Heart left ventricle (tissue), 16 donors: ENCODE measurements around the gene CYTH1. TPM values are rescaled to one million over a fixed set of nuclear protein-coding genes. Genes with fewer than 3 reads are reported as not detected.

Experiments used
- ATAC-seq, 4 donors: fragments of 200-7000 bp; cut with Tn5 transposase; one replicate each; pipeline ENCODE4 v1.9.1; 2020 to 2022; ENCODE audit warnings: moderate library complexity in 4 of 4, mild to moderate bottlenecking in 3 of 4, moderate number of reproducible peaks in 1 of 4
- DNase-seq, 5 donors: peaks; one replicate each; pipeline ENCODE4 v3.0.0-alpha.2; 2020
- H3K27ac ChIP-seq, 12 donors: fragments of 200-600 bp; sonication (generic) in 4 of 12; one replicate each; pipeline versions ENCODE4 v1.5.0 to v1.8.0; 2016 to 2022; ENCODE audit warnings: mild to moderate bottlenecking in 2 of 12
- H3K27me3 ChIP-seq, 9 donors: fragments of 200-600 bp; sonication (generic) in 2 of 9; one replicate each; pipeline versions ENCODE4 v1.5.1 to v1.8.0; 2016 to 2022; ENCODE audit warnings: mild to moderate bottlenecking in 3 of 9
- H3K36me3 ChIP-seq, 9 donors: fragments of 200-600 bp; sonication (generic) in 2 of 9; one replicate each; pipeline versions ENCODE4 v1.5.0 to v1.8.0; 2018 to 2022; ENCODE audit warnings: mild to moderate bottlenecking in 2 of 9
- H3K4me1 ChIP-seq, 12 donors: fragments of 200-600 bp; sonication (generic) in 4 of 12; one replicate each; pipeline versions ENCODE4 v1.5.0 to v1.8.0; 2016 to 2022; ENCODE audit warnings: mild to moderate bottlenecking in 3 of 12
- H3K4me3 ChIP-seq, 12 donors: fragments of 200-600 bp; sonication (generic) in 4 of 12; one replicate each; pipeline versions ENCODE4 v1.5.0 to v1.8.0; 2017 to 2022; ENCODE audit warnings: mild to moderate bottlenecking in 9 of 12, moderate library complexity in 4 of 12
- H3K9me3 ChIP-seq, 12 donors: fragments of 200-600 bp; sonication (generic) in 4 of 12; one replicate each; pipeline versions ENCODE4 v1.5.0 to v1.8.0; 2016 to 2022; ENCODE audit warnings: mild to moderate bottlenecking in 1 of 12
- POLR2A ChIP-seq, 2 donors: fragments of 450-650 bp; IDR thresholded peaks; one replicate each; pipeline ENCODE4 v1.6.1; 2017; ENCODE audit warnings: antibody characterized with exemption in 2 of 2, mild to moderate bottlenecking in 2 of 2, moderate library complexity in 2 of 2
- WGBS, 4 donors: extraction: QIAGEN DNeasy Blood & Tissue Kit in 2 of 4; methylation state at CpG; one replicate each; pipeline versions ENCODE4 v1.1.5 to v1.1.7; 2013 to 2018; 5-methylcytosine and 5-hydroxymethylcytosine counted together
- intact Hi-C, 10 donors: fragments of 100-400 bp; cut with DNase I; formaldehyde crosslinking; loops; one replicate each; pipeline versions ENCODE4 v1.11.1 to v1.14.2; 2022
- polyA plus RNA-seq, 2 donors: library from polyadenylated mRNA; stranded (reverse); fragments of 200-250 nt; gene quantifications; one replicate each; pipeline ENCODE4 v1.2.3, GENCODE V29; 2013
- total RNA-seq, 9 donors: library from RNA; depleted of rRNA in 2 of 9; stranded (reverse); fragments of >200 nt in 2 of 9; fragmentation: NEBNext Ultra II Directional in 3 of 9; extraction: Animal tissue kit (Norgen Biotek cat#: 25700) in 3 of 9; gene quantifications; one replicate each; pipeline versions ENCODE4 v1.1.0 to v1.2.4, GENCODE V29; 2016 to 2023
- TF ChIP-seq, protein P1 (sequence below), 12 donors: fragments of 200-600 bp; sonication (generic) in 4 of 12; IDR thresholded peaks; one replicate each; pipeline versions ENCODE4 v1.5.0 to v1.8.0; 2018 to 2022; ENCODE audit warnings: antibody characterized with exemption in 12 of 12, mild to moderate bottlenecking in 5 of 12
- donor health status: ischemic (EF 13 %, LVEDD 7.1; RV severe dilation, severe dysfunction).
- donor health status: healthy with polysubstance abuse.
- donor health status: DM: no; HTN: yes; CAD: no.
- donor health status: DM: no; HTN: no; CAD: no.
- donor health status: ischemic (EF 25% LVEDD 6.9; RV normal size, moderate dysfunction).
- donor health status: ischemic (EF 25% LVEDD 5.7; RV mildly dilated, moderate dysfunction).
- donor health status: healthy.
- donor health status: DM: yes; HTN: yes; CAD: no.
- donor health status: ischemic (EF 35%, LVEDD 5.7; RV mildly dilated, moderate dysfunction).
- donor health status: nonischemic (EF 11% LVEDD 7.7; RV severe dilation, severe dysfunction).
- donor health status: DM: yes; HTN: yes; CAD: no.
- donor health status: PGD.
- donor health status: ischemic (EF 29% LVEDD 5.4; RV normal size, mild dysfunction).
- donor health status: nonischemic (EF 23%, LVEDD 6.1; RV moderate dilation, normal function).

Gene CYTH1
- total and polyA plus RNA-seq, 11 donors: 20.0 to 59.1 (median 30.9) TPM

DNA sequence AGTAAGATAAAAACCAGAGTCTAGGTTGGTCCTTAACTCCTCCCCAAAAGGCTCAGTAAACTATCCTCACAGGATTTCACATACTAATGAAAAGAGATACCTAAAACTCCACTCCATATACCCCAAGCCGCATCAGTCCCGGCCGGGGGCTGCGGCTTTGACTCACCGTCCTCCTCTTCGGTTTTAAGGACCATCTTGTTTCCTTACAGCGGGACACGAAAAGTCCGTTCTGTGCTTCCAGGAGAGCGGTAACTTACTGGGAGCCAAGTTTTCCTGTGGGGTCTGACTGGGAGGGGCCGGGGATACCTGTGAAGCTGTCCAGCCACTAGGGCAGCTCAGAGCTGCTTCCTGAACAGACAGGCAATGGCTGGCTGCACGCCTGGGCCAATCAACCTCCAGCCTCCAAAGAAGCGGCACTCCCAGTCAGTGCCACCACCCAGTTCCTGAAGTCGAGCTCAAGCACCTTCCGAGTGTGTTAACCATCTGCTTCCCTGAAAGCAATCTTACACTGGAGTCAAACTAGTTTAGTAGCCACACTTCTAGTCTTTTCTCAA lies 45.5 kb downstream of the CYTH1 start:
- H3K4me3 ChIP-seq: peak overlapping the region; percentile 25 to 68 (median 56)
- H3K4me1 ChIP-seq: peaks cover 0 to 100% (median 74%) of the 10 kb centered on the region in 12 donors
- DNase-seq: peak; percentile 81 to 88 (median 84)
- H3K27ac ChIP-seq: peak overlapping the region; percentile 66 to 94 (median 86)
- TF ChIP-seq POLR2A (IDR thresholded peaks at IDR 0.05): peak in 1 of 2 donors; percentile 42
- TF ChIP-seq, protein P1, sequence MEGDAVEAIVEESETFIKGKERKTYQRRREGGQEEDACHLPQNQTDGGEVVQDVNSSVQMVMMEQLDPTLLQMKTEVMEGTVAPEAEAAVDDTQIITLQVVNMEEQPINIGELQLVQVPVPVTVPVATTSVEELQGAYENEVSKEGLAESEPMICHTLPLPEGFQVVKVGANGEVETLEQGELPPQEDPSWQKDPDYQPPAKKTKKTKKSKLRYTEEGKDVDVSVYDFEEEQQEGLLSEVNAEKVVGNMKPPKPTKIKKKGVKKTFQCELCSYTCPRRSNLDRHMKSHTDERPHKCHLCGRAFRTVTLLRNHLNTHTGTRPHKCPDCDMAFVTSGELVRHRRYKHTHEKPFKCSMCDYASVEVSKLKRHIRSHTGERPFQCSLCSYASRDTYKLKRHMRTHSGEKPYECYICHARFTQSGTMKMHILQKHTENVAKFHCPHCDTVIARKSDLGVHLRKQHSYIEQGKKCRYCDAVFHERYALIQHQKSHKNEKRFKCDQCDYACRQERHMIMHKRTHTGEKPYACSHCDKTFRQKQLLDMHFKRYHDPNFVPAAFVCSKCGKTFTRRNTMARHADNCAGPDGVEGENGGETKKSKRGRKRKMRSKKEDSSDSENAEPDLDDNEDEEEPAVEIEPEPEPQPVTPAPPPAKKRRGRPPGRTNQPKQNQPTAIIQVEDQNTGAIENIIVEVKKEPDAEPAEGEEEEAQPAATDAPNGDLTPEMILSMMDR (IDR thresholded peaks at IDR 0.05): peak in 4 of 12 donors; percentile 4 to 24 (median 22)
- ATAC-seq: peak; percentile 83 to 89 (median 88)
- intact Hi-C loops: loop anchor here in 2 of 10 donors (5.0 kb wide), 1 partner anchor 46 kb away; the partner anchor contains the start of gene CYTH1 (in 2 of the 2)
- H3K36me3 ChIP-seq: peaks cover 0 to 4% (median 0%) of the 10 kb centered on the region in 9 donors
- H3K27me3 ChIP-seq: no peaks in the 10 kb centered on the region
- no peaks in the 10 kb centered on the region for H3K9me3 ChIP-seq
- 34 to 51% (median 42%) methylated on average over 15 of the region's 15 CpGs for WGBS, 4 donors

DNA sequence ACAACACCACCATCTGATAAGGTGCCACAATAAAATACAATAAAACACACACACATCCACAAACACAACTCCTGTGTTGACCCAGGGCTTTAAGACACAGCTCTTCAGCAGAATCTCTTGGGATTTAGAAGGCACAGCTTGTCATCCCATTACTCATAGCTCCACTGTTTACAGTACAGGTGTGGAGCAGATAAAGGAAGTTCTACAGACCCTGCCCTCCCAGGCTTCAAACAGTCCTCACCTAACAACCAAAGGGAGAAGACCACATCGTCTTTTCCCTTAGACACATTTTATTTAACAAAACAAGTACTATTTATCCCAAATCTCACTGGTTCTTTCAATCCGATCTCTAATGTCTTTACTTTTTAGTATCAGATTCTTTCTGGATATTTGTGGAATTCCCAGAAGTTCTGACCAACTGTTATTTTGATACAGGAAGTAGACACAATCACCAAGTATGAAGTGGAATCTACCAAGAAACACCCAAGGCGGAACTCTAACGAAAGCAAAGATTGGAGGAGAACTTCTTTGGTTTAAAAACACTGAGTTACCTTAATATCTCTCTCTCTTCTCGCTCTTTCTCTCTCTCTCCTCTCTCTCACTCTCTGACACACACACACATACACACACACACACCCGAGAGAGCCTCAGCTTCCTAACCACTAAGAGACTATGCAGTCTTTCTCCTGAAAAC lies 46.1 kb downstream of the CYTH1 start:
- DNase-seq (no peak), ATAC-seq (peak in 1 of 4 donors; percentile 26)
- TF ChIP-seq, protein P1 (IDR thresholded peaks at IDR 0.05): no peak
- TF ChIP-seq POLR2A (IDR thresholded peaks at IDR 0.05): no peak
- peaks cover 0 to 4% (median 0%) of the 10 kb centered on the region in 9 donors for H3K36me3 ChIP-seq
- peak overlapping the region; percentile 66 to 94 (median 86) for H3K27ac ChIP-seq
- H3K4me1 ChIP-seq: peaks cover 0 to 100% (median 71%) of the 10 kb centered on the region in 12 donors
- WGBS, 4 donors: 40 to 56% (median 48%) methylated on average over 6 of the region's 6 CpGs
- H3K27me3 ChIP-seq: no peaks in the 10 kb centered on the region
- H3K9me3 ChIP-seq: no peaks in the 10 kb centered on the region
- peak overlapping the region; percentile 25 to 68 (median 56) for H3K4me3 ChIP-seq
- intact Hi-C loops: loop anchor here in 2 of 10 donors (5.0 kb wide), 1 partner anchor 46 kb away; the partner anchor contains the start of gene CYTH1 (in 2 of the 2)

- Histone ChIP-seq H3K4me1 (peaks cover 0 to 98% (median 70%) of the 10 kb centered on the region in 12 donors), H3K27ac (peak overlapping the region; percentile 66 to 94 (median 86)), H3K36me3 (peaks cover 0 to 4% (median 0%) of the 10 kb centered on the region in 9 donors), H3K4me3 (peak overlapping the region; percentile 25 to 68 (median 56)), H3K9me3 (no peaks in the 10 kb centered on the region), H3K27me3 (no peaks in the 10 kb centered on the region)
- 48 to 54% (median 51%) methylated on average over 16 of the region's 16 CpGs for WGBS, 4 donors
- TF ChIP-seq POLR2A (IDR thresholded peaks at IDR 0.05): no peak
- TF ChIP-seq, protein P1 (IDR thresholded peaks at IDR 0.05): no peak
- DNase-seq: no peak
- intact Hi-C loops: loop anchor here in 2 of 10 donors (5.0 kb wide), 1 partner anchor 47 kb away; the partner anchor contains the start of gene CYTH1 (in 2 of the 2)
- no peak for ATAC-seq
Observed at GRCh38 chr17:78734793-78735641, 47.1 kb downstream of the CYTH1 start.
